ENCODE data around the gene NMBR.
"Not testable (repeated sequence)": the region's sequence is repeated elsewhere in the genome, so short reads cannot be mapped to it uniquely, and the experiment has no call there.

The NMBR gene

GRCh38 chr6:142087950-142088857 is 58.7 kb downstream of the NMBR start:
- no peak for TF ChIP-seq CTCF (conservative IDR thresholded peaks at IDR 0.05)
- H3K27ac ChIP-seq, result no peak overlapping the region

- no peak overlapping the region for H3K27ac ChIP-seq
- no peak for TF ChIP-seq CTCF (conservative IDR thresholded peaks at IDR 0.05)
Measured at GRCh38 chr6:142079130-142079529, 67.8 kb downstream of the NMBR start.

GRCh38 chr6:142075516-142076101 is 71.3 kb downstream of the NMBR start:
- TF ChIP-seq CTCF (conservative IDR thresholded peaks at IDR 0.05), result no peak
- H3K27ac ChIP-seq, result no peak overlapping the region

- TF ChIP-seq CTCF (conservative IDR thresholded peaks at IDR 0.05), result no peak
- no peak overlapping the region for H3K27ac ChIP-seq
Measured at GRCh38 chr6:142074516-142074915, 72.4 kb downstream of the NMBR start.

- no peak overlapping the region for H3K27ac ChIP-seq
- TF ChIP-seq CTCF (conservative IDR thresholded peaks at IDR 0.05), result no peak; the same call in 1 of the 2 replicates
Measured at GRCh38 chr6:142071981-142072380, 74.9 kb downstream of the NMBR start.

- no peak overlapping the region for H3K27ac ChIP-seq
Measured at GRCh38 chr6:142068416-142068815, 78.5 kb downstream of the NMBR start.

GRCh38 chr6:142062861-142063260 is 84.1 kb downstream of the NMBR start:
- H3K27ac ChIP-seq, result not testable (repeated sequence)

More at GRCh38 chr6:142068416-142068815, 78.5 kb downstream of the NMBR start:
- no peak for TF ChIP-seq CTCF (conservative IDR thresholded peaks at IDR 0.05)

Data from VCaP (cell line).